HG03439 (cell line): ENCODE measurements around the gene SPC24.
"Not testable (repeated sequence)": the region's sequence is repeated elsewhere in the genome, so short reads cannot be mapped to it uniquely, and the experiment has no call there.

Source experiments
- ATAC-seq: cut with Tn5 transposase; IDR thresholded peaks from one replicate; pipeline ENCODE4 v1.9.1; 2021; ENCODE audit warnings: mild to moderate bottlenecking, moderate library complexity; ENCODE audit not compliant: unreplicated experiment

Gene SPC24

DNA sequence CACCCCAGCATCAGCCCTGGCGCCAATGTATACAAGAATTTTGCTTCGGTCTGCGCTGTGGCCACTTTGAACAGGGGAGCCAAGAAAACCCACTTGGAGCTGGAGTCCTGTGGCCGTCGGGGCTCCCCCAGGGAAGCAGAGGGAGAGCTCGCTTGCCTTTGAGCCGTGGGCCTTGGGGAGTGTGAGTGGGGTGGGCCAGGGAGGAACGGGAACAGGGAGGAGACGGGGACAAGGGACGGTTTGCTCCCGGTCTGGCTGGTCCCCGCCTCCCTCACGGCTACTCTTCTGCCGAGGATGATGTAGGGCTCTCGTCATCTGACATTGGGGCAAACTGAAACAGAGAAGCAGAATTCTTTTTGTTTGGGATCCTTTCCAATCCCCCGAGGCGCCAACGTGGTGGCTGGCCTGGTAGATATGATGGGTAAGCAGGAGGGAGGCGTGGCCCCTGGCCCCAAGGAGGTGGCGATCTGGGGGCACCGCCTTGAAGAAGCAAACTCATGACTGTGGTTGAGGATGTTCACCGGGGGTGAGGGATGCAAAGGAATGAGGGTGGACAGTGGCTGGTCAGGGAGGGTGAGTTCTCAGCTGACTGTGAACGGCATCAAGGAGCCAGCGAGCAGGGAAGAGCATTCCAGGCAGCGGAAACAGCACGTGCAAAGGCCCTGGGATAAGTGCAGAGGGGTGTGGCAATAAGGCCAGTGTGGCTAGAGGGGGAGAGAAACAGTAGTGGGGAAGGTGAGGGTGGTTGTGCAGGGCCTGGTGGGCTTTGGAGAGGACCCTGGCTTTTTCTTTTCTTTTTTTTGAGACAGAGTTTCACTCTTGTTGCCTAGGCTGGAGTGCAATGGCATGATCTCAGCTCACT is 10.9 kb upstream of the SPC24 start:
- no peak for ATAC-seq

DNA sequence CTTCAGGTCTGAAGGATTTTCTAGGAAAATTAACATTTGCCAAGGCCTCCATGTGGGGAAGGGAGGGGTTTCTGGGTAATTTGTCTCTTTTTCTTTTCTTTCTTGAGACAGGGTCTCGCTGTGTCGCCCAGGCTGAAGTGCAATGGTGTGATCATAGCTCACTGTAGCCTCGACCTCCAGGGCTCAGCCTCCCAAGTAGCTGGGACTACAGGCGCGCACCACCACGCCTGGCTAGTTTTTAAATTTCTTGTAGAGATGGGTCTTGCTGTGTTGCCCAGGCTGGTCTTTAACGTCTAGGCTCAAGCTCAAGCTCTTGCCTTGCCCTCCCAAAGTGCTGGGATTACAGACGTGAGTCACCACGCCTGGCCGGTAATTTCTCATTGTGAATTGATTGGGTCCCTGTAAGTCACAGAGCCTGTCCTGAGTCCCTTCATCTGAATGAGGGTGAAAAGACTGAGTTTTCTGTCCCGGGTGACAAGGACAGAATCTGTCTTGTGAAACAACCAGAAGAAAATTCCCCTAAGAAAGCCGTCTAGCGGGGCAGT is 10.0 kb upstream of the SPC24 start:
- no peak for ATAC-seq

DNA sequence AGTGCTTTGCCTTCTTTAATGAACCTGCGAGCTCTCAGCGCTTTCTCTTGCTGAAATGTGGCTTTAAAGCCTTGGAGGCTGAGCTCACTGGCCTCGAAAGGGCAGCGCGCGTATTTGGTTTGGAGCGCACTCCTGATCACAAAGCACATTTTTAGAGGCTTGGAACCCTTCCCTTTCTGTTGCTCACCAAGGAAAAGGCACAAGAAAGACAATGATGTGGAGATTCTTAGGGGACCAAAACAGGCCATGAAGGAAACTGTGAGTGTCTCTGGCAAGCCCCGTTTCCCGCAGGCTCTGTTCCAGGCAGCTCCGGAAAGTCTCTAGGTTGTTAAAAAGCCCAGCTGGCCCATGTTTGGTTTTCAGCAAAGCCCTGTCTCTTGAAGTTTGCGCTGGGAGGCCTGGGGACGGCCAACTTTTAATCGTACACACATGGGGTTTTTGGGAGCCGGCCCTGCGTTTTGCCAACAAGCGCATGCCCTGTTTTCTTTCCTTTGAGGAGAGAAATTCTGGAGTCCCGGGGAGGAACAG is 9.4 kb upstream of the SPC24 start:
- no peak for ATAC-seq

DNA sequence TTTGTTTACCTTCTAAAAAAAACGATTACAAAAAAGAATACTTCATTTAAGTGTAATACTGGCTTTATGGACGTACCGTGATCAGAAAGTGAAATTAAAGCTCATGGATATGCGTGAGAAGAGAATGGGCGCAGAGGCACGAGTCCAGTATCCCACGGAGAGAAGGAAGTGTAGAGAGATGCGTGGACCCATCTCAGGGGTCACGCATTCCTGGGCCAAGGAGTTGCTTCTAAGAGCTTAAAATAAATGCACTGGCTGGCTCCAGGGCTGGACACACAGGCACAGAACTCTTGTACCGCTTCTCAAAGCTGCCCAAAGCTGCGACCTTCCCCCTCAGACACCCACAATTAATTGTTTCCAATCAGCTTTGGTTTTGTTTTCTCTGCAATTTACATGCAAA is 8.7 kb upstream of the SPC24 start:
- ATAC-seq: no peak

DNA sequence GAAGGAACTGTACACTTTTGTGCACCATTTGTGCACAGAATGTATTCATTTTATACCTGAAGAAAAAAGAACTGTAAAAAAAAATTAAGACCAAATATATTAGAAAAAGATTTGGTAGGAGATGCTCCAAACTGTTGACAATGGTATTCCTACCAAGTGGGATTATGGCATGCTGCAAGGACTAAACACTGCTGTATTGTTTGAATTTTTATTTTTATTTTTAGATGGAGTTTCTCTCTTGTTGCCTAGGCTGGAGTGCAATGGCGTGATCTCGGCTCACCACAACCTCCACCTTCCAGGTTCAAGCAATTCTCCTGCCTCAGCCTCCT is 4.8 kb upstream of the SPC24 start:
- not testable (repeated sequence) for ATAC-seq

DNA sequence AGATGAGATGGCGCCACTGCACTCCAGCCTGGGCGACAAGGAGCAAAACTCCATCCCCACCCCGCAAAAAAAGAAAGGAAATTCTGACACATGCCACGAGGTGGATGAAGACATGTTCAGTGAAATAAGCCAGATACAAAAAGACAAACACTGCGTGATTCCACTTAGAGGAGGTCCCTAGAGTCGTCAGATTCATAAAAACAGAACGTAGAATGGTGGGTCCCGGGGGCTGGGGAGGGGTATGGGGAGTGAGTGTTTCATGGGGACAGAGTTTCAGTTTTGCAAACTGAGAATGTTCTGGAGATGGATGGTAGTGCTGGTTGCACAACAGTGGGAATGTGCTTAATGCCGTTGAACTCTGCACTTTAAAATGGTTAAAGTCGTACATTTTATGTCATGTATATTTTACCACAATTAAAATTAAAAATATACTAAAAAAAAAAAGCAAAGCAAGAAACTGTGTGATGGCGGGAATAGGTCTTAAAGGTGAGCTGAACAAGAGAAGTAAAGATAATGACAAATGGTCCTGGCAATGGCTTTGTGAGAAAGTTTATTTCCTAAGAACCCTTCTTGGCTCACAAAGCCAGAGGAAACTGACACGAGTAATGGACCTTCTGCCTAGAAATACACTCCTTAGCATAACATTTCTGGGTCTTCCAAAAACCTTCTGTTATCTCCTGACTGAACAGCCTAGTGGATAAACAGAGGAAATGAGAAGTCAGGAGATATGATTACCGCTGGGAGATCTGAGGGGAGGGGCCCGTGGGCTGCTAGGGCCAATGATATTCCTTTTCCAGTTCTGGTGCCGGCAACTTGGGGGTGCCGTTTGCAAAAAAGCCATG is 4.2 kb upstream of the SPC24 start:
- ATAC-seq: no peak

DNA sequence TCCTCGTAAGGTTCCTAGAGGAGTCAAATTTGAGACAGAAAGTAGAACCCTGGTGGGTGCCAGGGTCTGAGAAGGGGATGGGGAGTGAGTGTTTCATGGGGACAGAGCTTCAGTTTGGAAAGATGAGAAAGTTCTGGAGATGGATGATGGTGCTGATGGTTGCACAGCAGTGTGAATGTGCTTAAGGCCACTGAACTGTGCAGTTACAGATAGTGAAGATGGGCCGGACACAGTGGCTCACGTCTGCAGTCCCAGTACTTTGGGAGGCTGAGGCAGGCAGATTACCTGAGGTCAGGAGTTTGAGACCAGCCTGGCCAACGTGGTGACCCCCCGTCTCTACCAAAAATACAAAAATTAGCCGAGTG is 917 bp downstream of the SPC24 start:
- ATAC-seq: no peak

DNA sequence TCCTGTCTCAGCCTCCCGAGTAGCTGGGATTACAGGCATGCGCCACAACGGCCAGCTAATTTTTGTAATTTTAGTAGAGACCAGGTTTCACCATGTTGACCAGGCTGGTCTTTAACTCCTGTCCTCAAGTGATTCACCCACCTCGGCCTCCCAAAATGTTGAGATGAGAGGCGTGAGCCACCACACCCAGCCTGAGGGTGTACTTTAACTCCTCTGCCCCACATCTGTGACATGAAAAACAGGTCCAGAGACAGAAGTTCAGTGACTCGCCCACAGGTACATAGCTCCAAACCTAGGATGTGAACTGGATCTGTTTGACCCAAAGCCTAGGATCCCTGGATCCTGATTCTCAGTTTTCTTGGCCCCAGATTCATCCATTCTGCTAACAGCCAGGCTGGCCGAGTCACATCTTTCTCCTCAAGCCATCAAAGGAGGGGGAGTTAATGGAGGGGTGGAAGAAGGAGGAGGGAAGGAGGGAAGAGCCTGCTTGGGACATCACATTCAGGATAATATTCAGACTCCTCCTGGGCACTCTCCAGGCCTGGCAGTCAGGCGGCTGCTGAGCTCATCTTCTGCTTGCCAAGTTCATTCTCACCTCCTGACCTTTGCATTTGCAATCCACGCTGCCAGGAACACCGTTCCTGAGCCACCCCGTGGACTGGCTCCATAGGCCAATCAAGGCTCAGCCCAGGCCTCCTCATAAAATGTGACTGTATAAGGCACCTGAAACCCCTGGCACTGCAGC is 3.1 kb downstream of the SPC24 start:
- ATAC-seq: no peak

DNA sequence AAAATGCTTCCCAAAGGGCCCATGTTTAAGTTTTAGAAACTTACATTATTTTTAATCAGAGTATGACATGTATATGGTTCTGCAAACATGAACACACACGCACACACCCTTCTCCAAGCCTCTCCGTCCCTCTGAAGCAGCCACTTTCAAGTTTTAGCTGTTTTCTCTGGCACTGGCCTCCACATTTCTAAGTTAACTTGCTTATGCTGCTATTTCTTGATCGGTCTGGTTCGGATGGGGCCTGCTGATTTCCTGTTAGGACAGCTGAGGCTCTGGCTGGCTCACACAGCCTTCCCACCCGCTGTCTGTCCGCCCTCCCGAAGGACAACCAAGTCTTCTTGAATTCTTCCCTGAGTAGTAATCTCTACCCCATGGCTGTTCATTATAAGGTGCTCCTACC is 4.4 kb downstream of the SPC24 start:
- ATAC-seq: no peak

DNA sequence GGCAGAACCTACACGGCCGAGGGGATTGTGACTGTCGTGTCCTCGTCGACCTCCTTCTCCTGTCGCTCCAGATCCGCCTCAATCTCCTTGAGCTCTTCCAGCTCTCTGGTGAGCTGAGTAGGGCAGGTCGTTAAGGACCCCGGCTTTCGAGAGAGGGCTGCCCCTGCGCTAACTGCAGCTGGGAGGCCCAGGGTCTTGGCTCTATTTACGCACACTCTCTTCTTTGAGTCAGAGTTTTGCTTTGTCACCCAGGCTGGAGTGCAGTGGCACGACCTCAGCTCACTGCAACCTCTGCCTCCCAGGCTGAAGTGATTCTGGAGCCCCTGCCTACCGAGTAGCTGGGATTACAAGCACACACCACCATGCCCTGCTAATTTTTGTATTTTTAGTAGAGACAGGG is 7.6 kb downstream of the SPC24 start:
- ATAC-seq: no peak

DNA sequence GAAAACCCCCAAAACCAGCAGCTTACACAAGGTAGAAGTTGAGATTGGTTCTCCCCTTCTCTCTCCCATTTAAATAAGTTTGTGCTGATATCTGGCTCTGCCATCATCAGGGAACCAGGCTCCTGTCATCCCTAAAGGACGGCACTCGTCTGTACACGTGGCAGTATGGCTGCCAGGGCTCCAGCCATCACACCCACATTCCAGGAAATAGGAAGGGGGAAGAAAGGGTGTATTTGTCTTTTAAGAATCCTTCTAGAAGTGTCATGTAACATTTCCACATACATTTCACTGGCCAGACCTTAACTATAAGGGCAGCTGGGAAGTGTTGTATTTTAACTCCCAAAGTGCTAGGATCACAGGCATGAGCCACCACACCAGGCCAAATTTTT is 10.1 kb downstream of the SPC24 start:
- no peak for ATAC-seq

DNA sequence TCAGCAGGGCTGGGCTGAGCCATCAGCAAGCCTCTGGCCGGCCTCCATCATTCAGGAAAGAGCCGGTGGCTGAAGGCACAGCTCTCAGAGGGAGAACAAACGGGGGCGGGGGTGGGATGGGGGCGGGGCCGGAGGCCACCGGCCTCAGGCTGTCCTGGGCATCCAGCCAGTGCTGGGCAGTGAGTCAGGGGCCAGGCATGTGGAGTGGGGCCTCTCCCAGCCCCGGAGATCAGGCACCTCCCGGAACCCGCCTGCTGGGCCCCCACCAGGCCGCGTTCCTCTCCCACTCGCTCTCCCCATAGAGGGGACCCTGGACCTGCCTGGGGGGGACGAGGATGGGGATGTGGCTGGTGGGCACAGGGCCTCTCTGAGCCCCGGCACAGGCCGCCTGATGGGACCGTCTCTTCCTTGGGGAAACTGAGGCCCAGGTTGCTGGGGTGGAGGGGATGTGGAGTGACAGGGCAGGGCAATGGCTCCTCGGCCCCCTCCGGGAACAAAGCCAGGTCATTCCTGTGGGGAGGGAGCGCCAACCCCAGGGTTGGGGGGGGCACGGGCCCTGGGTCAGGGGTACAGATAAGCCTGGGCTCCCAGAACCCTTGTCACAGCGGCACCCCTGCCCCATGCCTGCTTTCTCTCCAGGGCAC is 12.9 kb downstream of the SPC24 start:
- ATAC-seq: no peak

DNA sequence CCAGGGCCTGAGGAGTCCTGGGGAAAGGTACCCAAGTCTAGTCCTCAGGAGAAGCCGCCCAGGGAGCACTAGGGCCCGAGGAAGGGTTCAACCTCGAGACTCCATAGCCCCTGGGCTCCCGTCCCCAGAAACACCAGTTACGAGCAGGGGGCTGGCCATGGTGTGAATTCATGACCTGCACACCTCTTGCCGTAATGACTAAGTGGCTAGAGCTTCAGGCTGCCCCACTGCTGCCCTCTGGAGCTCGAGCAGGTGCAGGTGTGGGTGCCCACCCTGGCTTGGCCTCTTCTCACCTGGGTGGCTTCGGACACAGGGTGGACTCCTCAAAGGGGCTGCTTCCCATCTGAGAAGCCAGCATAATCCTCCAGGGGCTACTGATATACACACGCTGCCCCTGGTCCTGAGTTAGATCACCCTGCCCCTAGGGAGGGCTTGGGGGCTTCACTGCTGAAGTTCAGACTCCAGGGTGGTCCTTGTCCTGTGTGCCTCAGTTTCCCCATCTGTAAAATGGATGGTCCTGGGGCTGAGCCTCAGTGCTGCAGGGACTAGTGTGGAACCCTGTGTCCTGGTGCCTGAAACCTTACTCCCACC is 13.6 kb downstream of the SPC24 start:
- ATAC-seq: no peak

DNA sequence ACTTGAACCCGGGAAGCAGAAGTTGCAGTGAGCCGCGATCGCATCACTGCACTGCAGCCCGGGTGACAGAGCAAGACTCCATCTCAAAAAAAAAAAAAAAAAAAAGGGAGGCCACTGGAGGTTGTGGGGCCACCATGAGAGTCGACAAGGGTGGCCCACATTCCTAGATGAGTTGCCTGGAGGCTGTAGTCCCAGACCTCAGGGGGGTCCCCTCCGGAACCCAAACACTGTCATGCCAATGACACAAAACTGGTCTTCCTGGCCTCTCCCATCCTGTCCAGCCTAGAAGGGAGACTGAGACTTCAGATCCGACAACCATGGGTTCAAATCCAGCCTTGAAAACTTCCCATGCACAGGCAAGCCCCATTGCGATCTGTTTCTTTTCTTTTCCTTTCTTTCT is 14.7 kb downstream of the SPC24 start:
- ATAC-seq: no peak

DNA sequence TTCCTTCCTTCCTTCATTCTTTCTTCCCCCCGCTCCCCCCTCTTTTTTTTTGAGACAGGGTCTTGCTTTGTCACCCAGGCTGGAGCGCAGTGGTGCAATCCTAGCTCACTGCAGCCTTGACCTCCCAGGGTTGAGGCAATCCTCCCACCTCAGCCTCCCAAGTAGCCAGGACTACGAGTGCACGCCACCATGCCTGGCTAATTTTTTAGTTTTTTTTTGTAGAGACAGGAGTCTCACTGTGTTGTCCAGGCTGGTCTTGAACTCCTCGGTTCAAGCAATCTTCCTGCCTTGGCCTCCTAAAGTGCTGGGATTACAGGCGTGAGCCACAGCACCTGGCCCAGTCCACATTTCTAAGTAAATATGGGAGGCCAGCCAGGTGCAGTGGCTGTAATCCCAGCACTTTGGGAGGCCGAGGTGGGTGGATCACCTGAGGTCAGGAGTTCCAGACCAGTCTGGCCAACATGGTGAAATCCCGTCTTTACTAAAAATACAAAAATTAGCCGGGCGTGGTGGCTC is 15.5 kb downstream of the SPC24 start:
- ATAC-seq: not testable (repeated sequence)

DNA sequence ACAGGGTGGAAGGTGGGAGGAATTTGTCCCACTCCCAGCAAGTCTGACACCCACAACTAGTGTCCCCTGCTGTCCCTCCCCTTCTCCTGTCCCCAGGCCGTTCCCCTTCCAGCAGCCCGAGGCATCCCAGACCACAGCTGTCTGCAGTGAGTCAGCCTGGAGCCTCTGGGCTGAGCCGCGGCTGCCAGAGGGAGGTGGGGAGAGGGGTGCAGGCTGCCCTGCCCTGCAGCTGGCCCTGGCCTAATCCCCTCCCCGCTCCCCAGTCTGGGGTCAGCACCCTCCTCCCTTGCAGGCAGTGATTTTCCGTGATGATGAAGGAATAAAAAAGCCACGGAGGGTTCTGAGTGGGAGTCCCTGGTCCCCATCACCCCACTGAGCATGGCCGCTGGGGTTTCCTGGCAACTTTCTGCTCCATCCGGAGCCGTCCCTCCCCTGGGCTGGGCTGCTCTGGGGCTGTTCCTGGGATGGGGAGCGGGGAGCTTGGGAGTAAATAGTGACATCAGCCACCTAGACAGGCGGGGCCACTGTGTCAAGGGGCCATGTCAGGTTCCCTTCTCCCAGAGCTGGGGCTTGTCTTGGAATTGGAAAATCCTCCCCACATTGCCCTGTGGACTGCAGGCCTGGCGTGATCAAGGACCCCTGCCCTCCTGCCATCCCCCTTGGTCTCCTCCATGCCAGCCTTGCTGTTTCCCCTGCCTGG is 16.8 kb downstream of the SPC24 start:
- ATAC-seq: no peak

DNA sequence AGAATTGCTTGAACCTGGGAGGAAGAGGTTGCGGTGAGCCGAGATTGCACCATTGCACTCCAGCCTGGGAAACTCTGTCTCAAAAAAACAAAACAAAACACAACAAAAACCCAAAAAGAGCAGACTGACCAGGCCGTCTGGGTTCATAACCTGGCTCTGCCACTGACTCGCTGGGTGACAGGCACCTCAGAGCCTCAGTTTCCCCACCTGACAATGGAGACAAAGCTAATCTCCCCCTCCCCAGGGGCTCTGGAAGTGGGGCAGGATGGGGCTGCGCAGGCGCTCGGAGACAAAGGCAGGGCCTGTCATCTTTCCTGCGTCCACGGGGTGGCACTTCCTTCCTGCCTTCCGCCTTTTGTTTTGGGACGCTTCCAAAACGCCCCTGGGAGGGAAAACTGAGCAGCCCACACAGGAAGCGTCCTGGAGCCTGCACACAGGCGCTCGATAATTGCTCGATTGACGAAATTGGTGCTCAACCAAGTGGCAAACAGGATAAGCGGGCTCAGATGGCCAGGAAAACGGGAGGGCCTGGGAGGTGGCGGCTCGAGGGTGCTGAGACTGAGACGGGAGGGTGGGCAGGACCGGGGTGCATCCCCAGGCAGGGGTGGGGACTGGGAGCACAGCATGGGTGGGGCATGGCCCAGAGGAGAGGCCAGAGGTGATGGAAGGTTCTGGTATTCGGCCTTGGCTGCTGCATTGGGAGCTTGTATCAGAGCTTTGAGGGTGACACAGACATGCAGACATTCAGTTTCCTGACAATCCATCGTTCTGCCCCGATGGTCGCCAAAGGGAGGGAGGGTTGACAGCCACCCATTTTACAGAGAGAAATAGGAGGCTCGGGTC is 17.8 kb downstream of the SPC24 start:
- no peak for ATAC-seq

DNA sequence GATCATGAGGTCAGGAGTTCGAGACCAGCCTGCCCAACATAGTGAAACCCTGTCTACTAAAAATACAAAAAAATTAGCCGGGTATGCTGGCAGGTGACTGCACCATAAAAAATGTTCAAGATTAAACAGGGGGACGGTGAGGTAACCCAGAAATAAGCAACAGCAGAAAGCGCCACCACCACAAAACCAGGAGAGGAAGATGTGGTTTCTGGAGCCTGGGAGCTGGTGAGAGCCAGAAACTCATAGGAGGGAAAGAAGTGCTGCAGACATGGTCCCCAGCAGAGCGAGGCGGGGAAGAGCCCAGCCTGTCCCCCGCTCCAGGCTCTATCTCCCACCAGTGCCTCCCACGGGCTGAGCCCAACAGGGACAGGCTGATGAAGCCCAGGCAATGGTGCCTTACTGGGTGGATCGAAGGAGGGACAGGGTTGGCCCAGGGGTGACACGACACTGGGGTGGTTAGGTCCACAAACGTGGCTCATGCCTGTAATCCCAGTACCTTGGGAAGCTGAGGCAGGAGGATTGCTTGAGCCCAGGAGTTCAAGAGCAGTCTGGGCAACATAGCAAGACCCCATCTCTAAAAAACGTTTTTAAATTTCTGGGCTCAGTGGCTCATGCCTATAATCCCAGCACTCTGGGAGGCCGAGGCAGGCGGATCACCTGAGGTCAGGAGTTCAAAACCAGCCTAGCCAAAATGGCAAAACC is 19.0 kb downstream of the SPC24 start:
- no peak for ATAC-seq
